Hypothalamus (tissue), 51 donors: ENCODE results near the gene ZFP36.
"Not testable (repeated sequence)": the region's sequence is repeated elsewhere in the genome, so short reads cannot be mapped to it uniquely, and the experiment has no call there.

Source experiments
- DNase-seq, 51 donors: peaks; one replicate each; lab custom pipeline; 2025; lab: John Stamatoyannopoulos, UW

The ZFP36 gene

GRCh38 chr19:39435499-39436349 is 29.1 kb downstream of the ZFP36 start, which contains the start of gene RPS16:
Gene RPS16, minus strand, starts transcription at chr19:39435949. Its CDS starts 54 bp downstream, at chr19:39435895.
- peak; percentile 79 to 99 (median 97) for DNase-seq

- no peak for DNase-seq
These were observed 29.7 kb downstream of the ZFP36 start for GRCh38 chr19:39436350-39436716.

- DNase-seq: no peak
These were observed 31.8 kb downstream of the ZFP36 start for GRCh38 chr19:39438270-39438934.

- no peak for DNase-seq
These were observed 38.0 kb downstream of the ZFP36 start for GRCh38 chr19:39444598-39445195.

GRCh38 chr19:39445196-39446111 is 38.8 kb downstream of the ZFP36 start, which contains the start of gene SUPT5H:
Gene SUPT5H, plus strand, starts transcription at chr19:39445582. Its CDS starts 309 bp downstream, at chr19:39445891.
- peak; percentile 37 to 96 (median 88) for DNase-seq

GRCh38 chr19:39446365-39447084 is 39.9 kb downstream of the ZFP36 start:
- DNase-seq: no peak

- no peak for DNase-seq
These were observed 41.6 kb downstream of the ZFP36 start for GRCh38 chr19:39448271-39448670.

- DNase-seq: no peak
These were observed 42.6 kb downstream of the ZFP36 start for GRCh38 chr19:39449116-39449797.

- DNase-seq: not testable (repeated sequence)
These were observed 44.6 kb downstream of the ZFP36 start for GRCh38 chr19:39451257-39451656.
